Activated naive CD8-positive, alpha-beta T cell treated with anti-CD3 and anti-CD28 coated beads, Interleukin-2, amount 50 U/mL, for 24 hours (primary cell): ENCODE data around the gene TWF2.
A peak's percentile ranks its signal among the peaks of the same experiment; 100 is the strongest.

Source experiments
- ATAC-seq: fragments of 150-1000 bp; cut with Tn5 transposase; one replicate; pipeline ENCODE4 v1.10.0; 2021
- DNase-seq: peaks from one replicate; pipeline ENCODE4 v3.0.0; 2021
- H3K27ac Mint-ChIP-seq: one replicate; pipeline ENCODE4 v1.8.0; 2021; ENCODE audit warnings: mild to moderate bottlenecking, mixed read lengths
- H3K27me3 Mint-ChIP-seq: one replicate; pipeline ENCODE4 v1.8.0; 2021; ENCODE audit warnings: mixed read lengths
- H3K36me3 Mint-ChIP-seq: one replicate; pipeline ENCODE4 v1.8.0; 2021; ENCODE audit warnings: low read depth, mixed read lengths
- H3K4me1 Mint-ChIP-seq: one replicate; pipeline ENCODE4 v1.8.0; 2021; ENCODE audit warnings: mixed read lengths
- H3K4me3 Mint-ChIP-seq: one replicate; pipeline ENCODE4 v1.8.0; 2021; ENCODE audit warnings: mild to moderate bottlenecking, moderate library complexity, mixed read lengths
- H3K9me3 Mint-ChIP-seq: one replicate; pipeline ENCODE4 v1.8.0; 2021; ENCODE audit warnings: mixed read lengths

Gene TWF2

DNA sequence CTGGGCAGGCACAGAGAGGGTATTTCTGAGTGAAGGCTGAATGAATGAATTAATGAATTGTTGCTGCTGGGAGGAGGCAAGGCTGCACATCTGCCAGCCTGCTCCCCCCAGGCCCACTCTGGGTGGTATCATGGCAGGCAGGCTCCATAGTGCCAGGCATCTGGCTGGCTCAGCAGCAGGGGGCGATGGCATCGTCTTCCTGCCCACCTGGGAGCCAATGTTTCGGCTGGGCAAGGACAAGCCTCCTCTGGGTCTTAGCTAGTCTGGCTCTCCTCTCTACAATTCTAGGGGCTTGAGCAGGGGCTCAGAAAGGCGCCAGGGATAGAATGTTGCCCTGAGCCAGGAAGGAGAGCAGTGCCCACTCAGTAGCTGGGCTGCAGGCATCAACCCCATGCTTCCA is 11.8 kb downstream of the TWF2 start:
- Mint-ChIP-seq H3K36me3 (peaks cover 14% of the 10 kb centered on the region), H3K4me1 (peaks cover 47% of the 10 kb centered on the region), H3K9me3 (no peaks in the 10 kb centered on the region), H3K27ac (peak overlapping the region; percentile 68), H3K27me3 (no peaks in the 10 kb centered on the region), H3K4me3 (no peak overlapping the region)
- peak; percentile 11 for DNase-seq
- no peak for ATAC-seq

DNA sequence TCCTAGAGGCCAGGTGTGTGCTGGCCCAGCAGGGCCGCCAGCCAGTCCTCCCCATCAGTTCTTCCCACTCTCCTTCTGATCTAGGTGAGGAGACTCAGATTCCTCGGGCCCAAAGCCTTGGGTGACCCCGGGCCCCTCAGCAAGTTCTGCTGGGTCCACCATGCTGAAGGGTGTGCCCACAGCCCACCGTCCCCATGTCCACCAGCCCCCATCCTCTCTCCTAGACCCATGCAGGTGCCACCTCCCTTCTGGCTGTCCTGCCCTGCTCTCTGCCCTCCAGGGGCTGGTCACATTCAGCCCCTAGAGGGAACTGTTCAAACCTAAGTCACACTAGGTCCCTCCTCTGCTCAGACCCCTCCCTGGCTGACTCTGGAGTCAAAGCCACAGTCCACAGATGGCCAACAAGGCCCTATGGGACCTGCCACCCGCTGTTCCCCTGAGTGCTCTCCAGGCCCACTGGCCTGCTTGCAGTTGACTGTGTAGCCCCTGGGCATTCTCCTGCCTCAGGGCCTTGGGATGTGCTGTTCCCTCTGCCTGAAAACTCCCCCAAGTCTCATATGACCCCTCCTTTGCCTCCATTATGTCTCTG is 12.6 kb downstream of the TWF2 start:
- Mint-ChIP-seq H3K4me3 (peak overlapping the region; percentile 56), H3K36me3 (peaks cover 11% of the 10 kb centered on the region), H3K4me1 (peaks cover 51% of the 10 kb centered on the region), H3K27ac (peak overlapping the region; percentile 68), H3K9me3 (no peaks in the 10 kb centered on the region), H3K27me3 (no peaks in the 10 kb centered on the region)
- DNase-seq = no peak
- no peak for ATAC-seq

DNA sequence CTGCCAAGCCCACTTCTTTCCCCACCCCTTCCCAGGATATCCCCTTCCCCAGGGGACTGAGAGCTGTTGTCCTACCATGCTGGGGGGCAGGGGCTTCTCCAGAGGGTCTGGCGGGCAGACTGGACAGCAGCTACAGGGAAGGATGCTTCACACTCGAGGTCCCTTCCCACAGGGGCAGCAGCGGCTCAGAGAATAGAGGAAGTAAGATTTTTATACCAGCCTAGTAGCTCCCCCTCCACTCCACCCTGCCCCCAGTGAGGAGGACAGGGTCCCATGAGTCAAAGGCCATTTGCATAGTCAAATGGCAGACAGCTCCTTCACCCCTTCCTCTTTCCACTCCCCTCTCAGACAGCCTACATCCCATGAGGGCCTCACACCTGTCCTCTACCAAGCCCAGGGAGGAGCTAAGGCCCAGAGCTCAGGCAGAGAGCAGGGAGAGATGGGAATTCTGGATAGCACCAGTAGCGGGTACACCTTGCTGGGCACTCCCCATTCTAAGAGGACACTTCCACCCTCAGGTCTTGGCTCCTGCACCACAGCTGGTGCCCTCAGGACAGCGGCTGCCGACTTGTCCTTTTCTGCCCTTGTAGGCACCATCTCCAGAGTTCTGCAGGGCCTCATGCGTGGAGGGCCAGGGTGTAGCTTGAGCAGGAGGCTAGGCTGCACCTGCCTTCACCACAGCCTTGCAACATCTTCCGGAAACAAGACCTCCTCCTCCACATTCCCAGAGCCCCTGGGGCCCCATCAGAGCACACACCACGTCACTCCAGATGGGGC is 13.3 kb downstream of the TWF2 start, which contains the start of gene TLR9:
Gene TLR9 (minus strand): TSS at position 194 of the 777 bp plus-strand sequence. CDS start 116 bp downstream, at position 78.
- no peaks in the 10 kb centered on the region for H3K27me3 Mint-ChIP-seq
- no peaks in the 10 kb centered on the region for H3K9me3 Mint-ChIP-seq
- H3K4me1 Mint-ChIP-seq = peaks cover 55% of the 10 kb centered on the region
- H3K36me3 Mint-ChIP-seq = peaks cover 9% of the 10 kb centered on the region
- peak within 1 kb of the TSS; percentile 68 for H3K27ac Mint-ChIP-seq
- ATAC-seq (peak; percentile 67), DNase-seq (peak; percentile 48)
- H3K4me3 Mint-ChIP-seq = peak within 1 kb of the TSS; percentile 56

DNA sequence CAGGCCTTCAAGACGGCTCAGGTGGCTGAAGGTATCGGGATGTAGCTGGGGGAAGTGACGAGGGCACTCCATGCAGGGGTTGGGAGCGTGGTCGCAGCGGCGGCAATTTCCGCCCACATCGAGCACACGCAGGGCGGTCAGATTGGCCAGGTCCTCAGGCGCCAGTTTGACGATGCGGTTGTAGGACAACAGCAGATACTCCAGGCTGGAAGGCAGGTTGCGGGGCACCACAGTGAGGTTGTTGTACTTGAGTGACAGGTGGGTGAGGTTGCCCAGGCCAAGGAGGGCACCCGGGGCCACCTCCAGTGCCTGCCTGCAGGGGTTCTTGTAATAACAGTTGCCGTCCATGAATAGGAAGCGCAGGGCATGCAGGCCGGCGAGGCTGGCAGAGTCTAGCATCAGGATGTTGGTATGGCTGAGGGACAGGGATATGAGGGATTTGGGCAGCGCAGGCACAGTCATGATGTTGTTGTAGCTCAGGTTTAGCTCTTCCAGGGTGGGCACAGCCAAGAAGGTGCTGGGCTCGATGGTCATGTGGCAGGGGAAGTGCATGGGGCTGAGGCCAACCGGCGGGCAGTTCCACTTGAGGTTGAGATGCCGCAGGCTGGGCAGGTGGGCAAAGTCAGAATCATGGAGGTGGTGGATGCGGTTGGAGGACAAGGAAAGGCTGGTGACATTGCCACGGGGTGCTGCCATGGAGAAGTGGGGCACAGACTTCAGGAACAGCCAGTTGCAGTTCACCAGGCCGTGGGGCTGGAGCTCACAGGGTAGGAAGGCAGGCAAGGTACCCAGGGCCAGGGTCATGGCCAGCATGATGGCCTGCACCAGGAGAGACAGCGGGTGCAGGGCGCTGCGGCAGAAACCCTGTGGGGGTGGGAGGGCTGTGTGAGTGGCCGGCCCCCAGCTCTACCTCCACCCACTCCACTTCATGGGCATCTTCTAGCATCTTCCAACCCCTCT is 15.2 kb downstream of the TWF2 start:
- H3K9me3 Mint-ChIP-seq = no peaks in the 10 kb centered on the region
- DNase-seq = peak; percentile 2
- ATAC-seq = no peak
- no peak overlapping the region for H3K4me3 Mint-ChIP-seq
- peak overlapping the region; percentile 41 for H3K27ac Mint-ChIP-seq
- no peaks in the 10 kb centered on the region for H3K27me3 Mint-ChIP-seq
- H3K4me1 Mint-ChIP-seq = peaks cover 71% of the 10 kb centered on the region
- no peaks in the 10 kb centered on the region for H3K36me3 Mint-ChIP-seq

DNA sequence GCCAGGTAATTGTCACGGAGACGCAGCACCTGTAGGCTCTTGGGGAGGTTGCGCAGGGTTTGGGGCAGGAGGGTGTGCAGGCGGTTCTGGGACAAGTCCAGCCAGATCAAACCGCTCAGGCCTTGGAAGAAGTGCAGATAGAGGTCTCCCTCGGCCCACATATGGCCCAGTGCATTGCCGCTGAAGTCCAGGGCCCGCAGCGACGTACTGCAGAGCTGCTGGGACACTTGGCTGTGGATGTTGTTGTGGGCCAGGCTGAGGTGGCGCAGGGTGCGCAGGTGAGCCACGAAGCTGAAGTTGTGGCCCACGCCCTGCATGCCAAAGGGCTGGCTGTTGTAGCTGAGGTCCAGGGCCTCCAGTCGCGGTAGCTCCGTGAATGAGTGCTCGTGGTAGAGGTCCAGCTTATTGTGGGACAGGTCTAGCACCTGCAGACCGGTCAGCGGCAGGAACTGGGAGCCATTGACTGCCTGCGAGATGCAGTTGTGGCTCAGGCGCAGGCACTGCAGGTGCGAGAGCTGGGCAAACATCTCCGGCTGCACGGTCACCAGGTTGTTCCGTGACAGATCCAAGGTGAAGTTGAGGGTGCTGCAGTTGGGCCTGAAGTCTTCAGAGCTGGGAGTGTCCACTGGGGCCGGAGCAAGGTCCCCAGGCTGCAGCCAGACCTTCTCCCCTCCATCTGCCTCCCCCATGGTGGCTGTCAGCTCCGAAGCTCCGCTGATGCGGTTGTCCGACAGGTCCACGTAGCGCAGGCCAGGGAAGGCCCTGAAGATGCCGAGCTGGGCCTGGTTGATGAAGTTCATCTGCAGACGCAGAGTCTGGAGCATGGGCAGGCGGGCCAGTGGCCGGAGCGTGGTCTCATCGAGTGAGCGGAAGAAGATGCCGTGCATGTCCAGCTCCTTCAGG is 16.4 kb downstream of the TWF2 start:
- no peak for ATAC-seq
- H3K4me3 Mint-ChIP-seq = peak overlapping the region; percentile 71
- H3K36me3 Mint-ChIP-seq = no peaks in the 10 kb centered on the region
- H3K4me1 Mint-ChIP-seq = peaks cover 82% of the 10 kb centered on the region
- H3K27me3 Mint-ChIP-seq = no peaks in the 10 kb centered on the region
- H3K27ac Mint-ChIP-seq = peak overlapping the region; percentile 31
- no peaks in the 10 kb centered on the region for H3K9me3 Mint-ChIP-seq
- DNase-seq = peak; percentile 3

DNA sequence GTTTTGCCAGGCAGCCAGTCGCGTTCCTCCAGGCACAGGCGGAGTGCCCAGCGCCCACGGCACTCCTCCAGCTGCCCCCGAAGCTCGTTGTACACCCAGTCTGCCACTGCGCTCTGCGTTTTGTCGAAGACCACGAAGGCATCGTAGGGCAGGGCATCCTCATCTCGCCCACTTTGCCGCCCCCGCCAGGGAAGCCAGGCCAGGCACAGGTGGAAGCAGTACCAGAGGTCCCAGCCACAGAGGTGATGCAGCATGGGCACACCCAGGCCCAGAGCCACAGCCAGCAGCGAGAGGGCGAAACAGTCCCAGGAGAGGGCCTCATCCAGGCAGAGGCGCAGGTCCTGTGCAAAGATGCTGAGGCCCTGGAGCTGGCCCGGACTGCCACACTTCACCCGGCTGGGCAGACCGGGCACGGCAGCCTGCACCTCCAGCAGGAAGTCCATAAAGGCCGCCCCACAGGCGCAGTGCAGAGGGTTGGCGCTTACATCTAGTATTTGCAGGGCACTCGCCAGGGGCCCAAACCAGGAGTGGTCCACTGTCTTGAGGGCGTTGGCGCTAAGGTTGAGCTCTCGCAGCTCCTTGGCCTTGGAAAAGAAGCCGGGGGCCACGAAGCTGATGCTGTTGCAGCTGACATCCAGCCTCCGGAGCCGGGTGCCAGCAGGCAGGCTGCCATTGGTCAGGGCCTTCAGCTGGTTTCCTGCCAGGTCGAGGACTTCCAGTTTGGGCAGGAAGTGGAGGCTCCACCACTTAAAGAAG is 17.2 kb downstream of the TWF2 start:
- no peaks in the 10 kb centered on the region for H3K27me3 Mint-ChIP-seq
- H3K4me3 Mint-ChIP-seq = peak overlapping the region; percentile 71
- peak; percentile 41 for DNase-seq
- peaks cover 87% of the 10 kb centered on the region for H3K4me1 Mint-ChIP-seq
- no peaks in the 10 kb centered on the region for H3K9me3 Mint-ChIP-seq
- peaks cover under 1% of the 10 kb centered on the region for H3K36me3 Mint-ChIP-seq
- no peak for ATAC-seq
- H3K27ac Mint-ChIP-seq = peak overlapping the region; percentile 31

DNA sequence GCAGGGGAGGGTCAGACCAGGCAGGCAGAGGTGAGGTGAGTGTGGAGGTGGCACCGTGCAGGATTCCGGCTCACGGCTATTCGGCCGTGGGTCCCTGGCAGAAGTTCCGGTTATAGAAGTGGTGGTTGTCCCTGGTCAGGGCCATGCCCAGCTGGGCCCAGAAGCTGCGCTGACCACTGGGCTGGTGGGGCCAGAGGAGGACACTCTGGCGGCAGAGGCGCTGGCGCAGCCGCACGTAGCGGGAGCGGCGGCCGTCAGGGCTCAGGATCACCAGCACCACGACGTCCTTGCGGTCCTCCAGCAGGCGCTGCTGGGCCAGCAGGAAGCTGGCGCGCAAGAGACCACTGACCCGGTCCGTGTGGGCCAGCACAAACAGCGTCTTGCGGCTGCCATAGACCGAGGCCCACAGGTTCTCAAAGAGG is 17.8 kb downstream of the TWF2 start:
- Mint-ChIP-seq H3K36me3 (peaks cover 5% of the 10 kb centered on the region), H3K4me1 (peaks cover 85% of the 10 kb centered on the region), H3K4me3 (no peak overlapping the region), H3K27ac (no peak overlapping the region), H3K9me3 (no peaks in the 10 kb centered on the region), H3K27me3 (no peaks in the 10 kb centered on the region)
- no peak for DNase-seq
- no peak for ATAC-seq

DNA sequence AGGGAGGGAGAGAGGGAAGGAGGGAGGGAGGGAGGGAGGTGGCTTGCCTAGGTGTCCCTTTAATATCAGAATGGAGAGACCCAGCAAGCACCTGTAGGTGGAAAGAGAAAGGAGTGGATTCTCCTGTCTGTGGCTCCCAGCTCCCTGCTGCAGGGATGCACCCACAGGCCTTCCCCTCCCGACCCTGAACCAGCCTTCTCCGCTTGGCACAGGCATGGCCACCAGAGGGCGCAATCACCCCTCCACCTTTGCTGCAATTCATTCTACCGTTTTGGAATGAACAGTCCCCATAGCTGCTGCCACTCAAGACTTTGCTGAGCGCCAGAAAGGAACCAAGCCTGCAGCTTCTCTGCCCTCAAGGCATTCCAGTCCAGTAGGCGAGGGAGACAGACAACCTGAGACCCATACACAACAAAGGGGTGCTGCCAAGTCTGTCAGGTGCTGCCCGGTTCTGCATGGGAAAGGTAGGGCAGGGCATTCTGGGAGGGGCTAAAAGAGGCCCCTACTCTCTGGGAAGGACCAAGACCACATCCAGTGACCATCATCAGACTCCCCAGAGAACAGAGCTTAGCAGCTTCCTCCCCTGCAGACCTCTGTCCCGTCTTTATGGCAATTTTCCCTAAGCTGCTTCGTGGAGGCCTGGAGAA is 18.5 kb downstream of the TWF2 start:
- DNase-seq (peak; percentile 94), ATAC-seq (peak; percentile 63)
- Mint-ChIP-seq H3K27me3 (no peaks in the 10 kb centered on the region), H3K36me3 (peaks cover 7% of the 10 kb centered on the region), H3K9me3 (no peaks in the 10 kb centered on the region), H3K27ac (no peak overlapping the region), H3K4me3 (no peak overlapping the region), H3K4me1 (peaks cover 78% of the 10 kb centered on the region)

DNA sequence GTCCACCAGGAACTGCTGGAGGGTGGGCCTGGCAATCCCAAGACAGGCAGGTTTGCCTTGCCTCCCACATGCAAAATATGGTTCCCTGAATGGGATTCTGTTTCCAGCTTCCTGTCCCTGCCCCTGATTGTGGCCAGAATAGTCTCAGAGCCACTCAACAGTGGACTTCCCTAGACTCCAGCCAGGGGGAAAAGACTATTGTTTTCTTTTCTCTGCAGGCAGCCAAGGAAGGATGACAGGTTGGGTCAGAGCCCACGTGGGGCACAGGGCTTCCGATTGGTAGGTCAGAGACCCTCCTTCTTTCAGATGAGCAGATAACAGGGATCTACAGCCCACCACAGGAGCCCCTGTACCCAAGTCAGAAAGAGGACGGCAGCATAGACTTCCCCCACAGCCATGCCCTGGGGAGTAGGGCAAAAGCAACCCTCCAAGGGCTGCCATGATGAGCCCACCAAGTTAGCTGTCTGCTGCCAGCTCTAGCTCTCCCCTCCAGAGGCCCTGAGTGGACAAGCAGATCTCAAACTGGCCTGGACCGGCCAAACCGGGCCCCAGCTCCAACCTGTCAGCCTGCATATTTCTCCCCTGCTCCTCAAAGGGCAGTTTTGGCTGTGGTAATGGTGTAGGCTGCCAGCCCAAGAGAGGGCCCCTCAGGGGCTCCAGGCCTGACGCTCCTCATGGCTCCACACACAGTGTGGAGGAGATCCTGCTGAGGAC is 19.9 kb downstream of the TWF2 start:
- Mint-ChIP-seq H3K36me3 (peaks cover 18% of the 10 kb centered on the region), H3K27me3 (no peaks in the 10 kb centered on the region), H3K9me3 (no peaks in the 10 kb centered on the region), H3K4me3 (peak overlapping the region; percentile 8), H3K27ac (peak overlapping the region; percentile 18), H3K4me1 (peaks cover 69% of the 10 kb centered on the region)
- DNase-seq = peak; percentile 4
- ATAC-seq = no peak

DNA sequence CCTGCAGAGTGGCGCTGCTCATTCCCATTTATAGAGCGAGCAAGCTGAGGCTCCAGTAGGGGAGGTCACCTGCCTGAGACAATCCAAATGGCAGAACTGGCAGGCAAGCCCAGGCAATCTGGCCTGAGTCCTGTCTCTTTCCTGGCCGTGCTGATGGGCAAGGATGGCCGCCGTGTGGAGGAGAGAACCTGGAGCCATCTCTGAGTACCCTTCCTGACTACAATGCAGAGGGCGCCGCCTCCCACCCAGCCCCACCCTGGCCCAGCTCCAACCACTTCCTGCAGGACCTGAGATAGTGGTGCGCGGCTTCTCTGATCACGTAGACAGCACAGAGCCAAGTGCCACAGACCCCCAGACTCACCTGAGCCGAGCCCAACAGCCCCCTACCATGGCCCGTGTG is 20.5 kb downstream of the TWF2 start:
- Mint-ChIP-seq H3K4me1 (peaks cover 63% of the 10 kb centered on the region), H3K9me3 (no peaks in the 10 kb centered on the region), H3K36me3 (peaks cover 23% of the 10 kb centered on the region), H3K4me3 (peak overlapping the region; percentile 18), H3K27ac (peak overlapping the region; percentile 18), H3K27me3 (no peaks in the 10 kb centered on the region)
- ATAC-seq (peak; percentile 22), DNase-seq (peak; percentile 49)

DNA sequence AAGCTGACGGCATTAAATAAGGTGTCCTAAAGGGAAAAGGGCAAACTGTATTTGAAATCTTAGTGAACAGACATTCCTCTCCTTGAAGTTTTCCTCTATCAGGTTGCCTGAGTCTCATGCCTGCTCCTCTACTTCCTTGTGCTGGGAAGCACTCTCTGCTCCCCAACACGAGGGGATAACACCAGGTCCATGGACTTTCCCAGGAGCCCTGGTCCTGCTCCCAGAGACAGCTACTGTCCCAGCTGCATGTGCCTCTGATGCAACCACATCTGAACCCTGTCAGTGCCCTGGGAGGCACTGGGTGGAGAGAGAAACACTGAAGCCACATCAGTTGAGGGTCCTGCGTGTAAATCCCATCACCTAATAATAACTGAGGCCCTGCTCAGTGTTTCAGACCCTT is 20.9 kb downstream of the TWF2 start:
- DNase-seq = peak; percentile 5
- H3K4me1 Mint-ChIP-seq = peaks cover 59% of the 10 kb centered on the region
- peaks cover 24% of the 10 kb centered on the region for H3K36me3 Mint-ChIP-seq
- H3K27ac Mint-ChIP-seq = peak overlapping the region; percentile 21
- peak overlapping the region; percentile 18 for H3K4me3 Mint-ChIP-seq
- no peak for ATAC-seq
- no peaks in the 10 kb centered on the region for H3K9me3 Mint-ChIP-seq
- H3K27me3 Mint-ChIP-seq = no peaks in the 10 kb centered on the region

DNA sequence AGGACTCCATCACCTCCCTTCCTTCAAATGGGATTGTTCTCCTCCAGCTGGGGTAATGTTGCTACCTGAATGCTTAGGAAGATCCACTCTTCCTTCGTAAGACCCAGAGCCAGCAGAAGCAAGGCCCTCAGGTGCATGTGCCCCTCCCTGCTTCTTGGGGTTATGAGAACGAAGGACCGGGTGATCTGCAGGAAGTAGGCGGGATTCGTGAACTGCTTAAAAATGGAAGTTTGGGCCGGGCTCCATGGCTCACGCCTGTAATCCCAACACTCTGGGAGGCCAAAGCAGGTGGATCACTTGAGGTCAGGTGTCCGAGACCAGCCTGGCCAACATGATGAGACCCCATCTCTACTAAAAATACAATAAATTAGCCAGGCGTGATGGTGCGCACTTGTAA is 21.6 kb downstream of the TWF2 start:
- no peaks in the 10 kb centered on the region for H3K27me3 Mint-ChIP-seq
- peak overlapping the region; percentile 21 for H3K27ac Mint-ChIP-seq
- H3K4me3 Mint-ChIP-seq = peak overlapping the region; percentile 18
- DNase-seq (peak; percentile 8), ATAC-seq (no peak)
- H3K9me3 Mint-ChIP-seq = no peaks in the 10 kb centered on the region
- peaks cover 54% of the 10 kb centered on the region for H3K4me1 Mint-ChIP-seq
- peaks cover 28% of the 10 kb centered on the region for H3K36me3 Mint-ChIP-seq
